GM19438 (cell line): Measurements from ENCODE around the gene C1orf74.
"Not testable (repeated sequence)": the region's sequence is repeated elsewhere in the genome, so short reads cannot be mapped to it uniquely, and the experiment has no call there.

Experiments used
- ATAC-seq: cut with Tn5 transposase; IDR thresholded peaks from one replicate; pipeline ENCODE4 v1.9.1; 2021; ENCODE audit warnings: low read depth; ENCODE audit not compliant: unreplicated experiment

Gene C1orf74

DNA sequence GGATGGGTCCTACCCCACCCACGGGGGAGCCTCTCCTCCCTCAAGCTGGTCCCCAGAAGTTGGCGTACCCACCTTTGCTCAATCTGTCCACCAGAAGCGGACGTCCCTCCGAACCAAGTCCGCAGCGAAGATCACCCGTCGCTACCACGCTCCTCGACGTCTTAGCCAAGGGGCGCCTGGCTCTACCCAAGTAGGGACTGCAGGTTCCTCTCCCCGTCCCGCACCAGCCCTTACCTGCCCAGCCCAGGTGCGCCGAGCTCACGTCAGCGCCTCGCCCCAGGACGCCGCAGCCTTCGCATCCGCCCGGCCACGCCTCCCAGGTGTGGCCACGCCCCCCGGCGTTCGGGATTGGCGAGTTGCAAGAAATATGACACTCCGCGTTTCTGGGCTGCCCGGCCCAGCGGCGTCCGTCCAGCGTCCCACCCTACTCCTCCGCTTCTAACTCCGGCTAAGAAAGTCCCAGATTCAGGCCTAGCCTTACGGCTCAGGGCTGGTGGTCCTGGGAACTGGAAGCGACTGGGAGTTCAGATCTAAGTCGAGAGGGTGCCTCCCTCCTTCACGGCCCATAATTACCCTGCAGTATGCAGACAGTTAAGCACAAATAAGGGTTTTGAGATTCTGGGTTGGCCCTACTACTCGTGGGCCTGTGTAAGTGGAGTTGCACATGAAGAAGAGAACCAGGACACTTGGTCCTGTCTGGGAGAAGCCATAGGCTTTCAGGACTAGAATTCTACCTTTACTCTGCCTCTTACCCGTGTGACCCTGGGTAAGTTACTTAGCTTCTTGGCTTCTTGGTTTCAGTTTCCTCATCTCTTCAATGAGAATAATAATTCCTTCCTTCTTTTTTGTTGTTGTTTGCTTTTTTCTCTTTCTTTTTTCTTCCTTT, 21.8 kb upstream of the C1orf74 start, which contains the start of gene IRF6:
Gene IRF6 (minus strand): TSS at position 268 of the 886 bp plus-strand sequence. CDS start 4,729 bp downstream, outside the sequence.
- peak; percentile 98 for ATAC-seq

DNA sequence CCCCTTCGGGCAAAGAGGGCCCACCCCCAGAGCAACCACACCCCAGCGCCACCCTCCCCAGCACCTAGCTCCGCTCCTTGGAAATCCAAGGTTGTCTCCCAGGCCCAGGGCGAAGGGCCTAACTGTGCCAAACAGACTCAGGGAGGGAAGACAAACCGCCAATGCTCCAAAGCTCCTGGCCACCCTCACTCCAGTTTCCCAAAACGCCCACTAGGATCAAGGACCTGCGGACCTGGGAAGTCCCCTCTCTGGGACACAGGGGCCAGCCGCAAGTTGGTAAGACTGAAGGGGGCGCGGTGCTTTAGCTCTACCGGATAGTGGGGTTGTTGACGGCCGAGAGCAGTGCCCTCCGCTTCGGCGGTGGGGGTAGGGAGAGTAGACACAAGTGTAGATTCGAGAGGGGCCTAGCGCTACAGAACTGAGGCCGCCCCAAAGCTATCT, 21.0 kb upstream of the C1orf74 start:
- no peak for ATAC-seq

GRCh38 chr1:209803568-209803967, 19.2 kb upstream of the C1orf74 start:
- ATAC-seq, result no peak

DNA sequence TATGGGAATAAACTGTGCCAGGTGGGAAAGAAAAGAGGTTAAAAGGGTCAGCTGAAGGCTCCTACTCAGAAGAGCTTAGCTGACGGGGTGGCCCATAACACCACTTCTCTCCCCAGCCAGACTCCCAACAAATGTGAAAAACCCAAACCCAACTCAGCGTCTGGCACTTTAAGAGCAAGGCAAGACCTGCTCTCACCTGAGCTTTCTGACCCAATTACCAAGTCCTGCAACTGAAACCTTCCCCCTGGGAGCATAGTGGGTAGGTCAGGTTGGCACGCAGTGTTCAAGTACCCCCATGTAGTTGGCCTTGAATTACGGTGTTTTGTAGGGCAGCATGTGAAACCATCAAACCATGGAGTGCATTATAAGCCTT, 18.4 kb upstream of the C1orf74 start:
- no peak for ATAC-seq

DNA sequence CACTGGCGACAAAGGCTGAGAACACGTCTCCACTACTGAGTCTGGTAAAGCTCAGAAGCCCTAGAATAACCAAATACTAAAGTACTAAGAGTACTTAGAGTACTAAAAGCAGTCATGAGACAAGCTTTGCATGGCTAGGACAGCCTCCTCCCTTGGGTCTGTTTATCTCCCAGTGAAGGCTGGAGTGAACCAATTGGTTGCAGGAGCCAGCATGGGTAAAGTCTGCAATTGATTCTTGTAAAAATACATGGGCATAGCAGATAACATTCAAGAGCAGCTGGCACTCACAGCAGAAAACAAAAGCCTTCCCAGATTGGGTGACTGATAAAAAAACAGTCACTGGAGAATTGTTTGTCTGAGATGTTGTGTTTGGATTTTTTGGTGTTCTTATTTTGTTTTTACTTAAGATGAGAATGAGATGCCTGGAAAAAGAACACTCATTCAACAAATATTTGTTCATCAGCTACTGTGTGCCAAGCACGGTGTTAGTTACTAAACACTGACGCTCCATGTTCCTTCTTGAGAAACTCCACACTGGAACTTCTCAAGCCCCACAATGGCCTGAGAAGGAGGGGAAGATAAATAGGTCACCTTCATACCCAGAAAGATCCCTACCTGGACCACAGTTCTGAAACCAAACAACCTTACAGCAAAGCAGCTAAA, 17.9 kb upstream of the C1orf74 start:
- ATAC-seq, result no peak

DNA sequence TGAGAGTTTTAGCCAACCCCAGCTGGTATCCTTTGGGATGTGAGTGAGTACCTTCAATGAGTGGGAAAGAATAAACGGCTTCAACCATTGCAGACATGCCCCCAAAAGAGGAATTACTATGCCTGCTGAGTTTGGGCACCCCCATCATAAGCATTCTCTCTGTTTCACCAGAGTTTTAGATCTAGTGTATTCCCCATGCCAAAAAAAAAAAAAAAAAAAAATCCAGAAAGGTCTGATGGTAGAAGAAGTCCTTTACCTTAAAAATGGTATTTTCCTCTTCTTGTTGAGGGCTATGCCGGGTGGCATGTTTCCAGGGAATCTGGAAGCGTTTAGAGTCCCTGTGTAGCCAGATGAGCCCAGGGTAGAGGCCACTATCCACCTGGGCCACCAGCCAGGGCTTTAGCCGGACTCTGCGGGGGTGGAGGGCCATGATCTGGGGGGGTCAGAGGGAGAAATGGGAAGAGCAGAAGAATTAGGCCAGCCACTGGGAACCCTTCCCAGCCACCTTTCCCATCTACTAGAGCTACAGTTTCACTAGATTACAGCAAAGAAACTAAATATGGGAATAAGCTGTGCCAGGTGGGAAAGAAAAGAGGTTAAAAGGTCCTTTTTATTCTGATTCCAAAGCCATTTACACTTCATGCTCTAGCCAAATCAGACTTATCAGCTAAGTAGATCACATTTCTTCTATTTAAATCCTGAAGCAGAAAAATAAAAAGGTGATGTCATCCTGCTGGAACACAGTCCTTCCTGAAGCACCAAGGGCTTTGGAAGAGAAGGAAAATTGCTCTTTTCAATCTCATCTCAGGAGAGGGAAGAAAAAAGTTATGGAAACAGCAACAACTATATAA, 16.9 kb upstream of the C1orf74 start:
- no peak for ATAC-seq

GRCh38 chr1:209797978-209798639, 13.8 kb upstream of the C1orf74 start:
- ATAC-seq, result no peak

GRCh38 chr1:209793711-209794110, 9.4 kb upstream of the C1orf74 start:
- not testable (repeated sequence) for ATAC-seq

GRCh38 chr1:209791920-209792319, 7.6 kb upstream of the C1orf74 start:
- ATAC-seq, result no peak

DNA sequence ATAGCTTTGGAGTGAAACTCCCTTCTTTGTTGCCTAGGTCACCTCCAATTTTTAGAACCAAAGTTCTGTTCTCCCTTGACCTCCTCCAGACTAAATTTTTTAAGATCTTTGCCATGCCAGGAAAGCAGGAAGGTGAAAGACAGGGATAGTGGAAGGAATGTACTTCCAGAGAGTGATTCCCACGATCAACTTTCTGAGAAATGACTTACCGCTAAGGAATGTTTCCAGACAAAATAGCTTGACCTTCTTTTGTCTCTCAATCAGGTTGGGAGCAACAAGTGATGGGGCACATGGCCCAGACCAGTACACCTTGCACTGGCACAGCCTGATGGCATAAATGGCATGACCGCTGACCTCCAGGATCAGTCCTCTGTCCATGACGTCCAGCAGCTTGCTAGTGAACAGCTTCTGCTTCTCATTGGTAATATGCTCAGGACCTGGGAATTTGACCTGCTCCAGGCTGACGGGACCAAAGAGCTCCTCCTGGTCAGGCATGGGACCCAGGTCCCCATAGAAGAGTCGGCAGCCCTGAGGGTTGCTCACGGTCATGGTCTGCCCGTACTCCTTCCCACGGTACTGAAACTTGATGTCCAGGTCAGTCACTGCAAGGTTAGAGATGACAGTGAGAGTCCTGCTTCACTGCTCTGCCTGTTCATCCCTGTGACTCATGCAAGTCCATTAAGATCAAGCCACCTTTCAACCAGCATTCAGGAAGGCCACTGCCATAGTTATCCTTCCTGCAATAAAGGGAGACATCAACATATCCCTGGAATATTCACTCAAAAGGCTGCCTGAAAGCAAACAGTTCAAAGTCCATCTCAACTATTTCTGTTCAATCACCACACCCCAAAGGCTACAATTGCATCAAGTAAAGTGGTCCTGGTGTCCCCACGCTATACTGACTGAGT, 6.2 kb upstream of the C1orf74 start:
- ATAC-seq, result no peak

DNA sequence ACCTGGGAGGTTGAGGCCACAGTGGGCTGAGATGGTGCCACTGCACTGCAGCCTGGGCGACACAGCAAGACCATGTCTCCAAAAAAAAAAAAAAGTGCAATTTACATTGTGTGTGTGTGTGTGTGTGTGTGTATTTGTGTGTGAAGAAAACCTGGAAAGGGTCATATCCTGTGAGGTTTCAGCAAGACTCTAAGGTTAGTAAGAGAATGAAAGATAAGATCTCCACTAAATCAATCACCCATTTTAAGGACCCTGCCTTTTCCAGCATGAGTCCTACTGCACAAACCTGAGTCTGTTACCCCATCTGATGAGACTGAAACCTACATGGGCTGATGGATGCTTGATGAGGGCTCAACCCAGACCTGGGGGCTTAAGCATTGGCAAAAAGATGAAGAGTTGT, 4.9 kb upstream of the C1orf74 start:
- ATAC-seq, result no peak

- ATAC-seq, result no peak
Observed at GRCh38 chr1:209787551-209787950, 3.2 kb upstream of the C1orf74 start.

DNA sequence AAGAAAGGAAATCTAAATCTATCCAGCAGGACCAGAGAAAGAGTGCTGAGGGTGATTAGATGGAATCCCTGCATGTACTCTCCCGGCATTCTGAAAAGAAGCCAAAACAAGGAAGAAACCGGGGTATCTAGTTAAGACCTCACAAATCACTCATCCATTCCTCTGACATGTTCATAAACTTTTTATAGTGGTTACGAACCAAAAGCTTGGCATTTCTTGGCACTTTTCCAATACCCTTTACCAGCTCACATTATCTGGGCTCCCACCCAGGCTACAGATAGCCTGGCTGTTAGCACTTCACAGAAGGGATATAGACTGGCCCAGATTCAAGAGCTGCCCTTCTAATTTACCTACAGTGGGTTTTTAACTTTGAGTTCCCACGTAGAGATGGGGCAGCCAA, 1.8 kb upstream of the C1orf74 start:
- ATAC-seq, result no peak

DNA sequence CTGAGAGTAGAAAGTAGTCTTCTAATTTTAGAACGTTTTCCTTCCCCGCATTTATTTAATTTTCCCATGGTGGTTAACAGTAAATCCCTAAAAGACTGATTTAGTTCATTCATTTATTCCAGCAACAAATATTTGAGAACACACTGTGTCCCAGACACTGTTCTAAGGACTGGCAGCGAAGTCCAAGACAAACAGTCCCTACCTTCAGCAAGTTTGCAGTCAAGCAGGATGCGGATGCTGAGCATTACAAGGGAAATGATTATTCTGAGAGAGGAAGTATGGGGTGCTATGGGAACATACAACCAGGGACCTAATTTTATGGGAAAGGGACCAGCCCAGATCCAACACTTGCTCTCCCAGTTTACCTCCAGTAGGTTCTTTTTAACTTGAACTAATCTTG, 1.2 kb upstream of the C1orf74 start:
- no peak for ATAC-seq

DNA sequence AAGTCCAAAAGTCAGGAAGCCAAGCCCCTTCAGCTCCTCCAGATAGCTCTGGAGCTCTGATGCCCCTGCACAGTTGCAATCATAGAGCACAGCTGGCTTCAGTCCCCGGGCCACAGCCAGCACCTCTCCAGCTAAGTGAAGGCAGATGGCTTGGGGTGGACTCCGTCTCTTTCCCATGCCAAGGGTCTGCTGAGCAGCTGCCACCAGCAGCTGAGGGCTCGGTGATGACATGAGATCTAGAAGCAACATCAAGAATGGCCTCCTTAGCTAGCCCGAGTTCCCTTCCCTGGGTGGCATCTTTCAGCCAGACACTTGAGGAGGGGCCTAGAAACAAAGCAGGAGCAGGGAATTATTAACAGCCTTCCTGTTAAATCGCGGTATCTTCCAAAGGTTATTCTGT, 973 bp downstream of the C1orf74 start:
- ATAC-seq, result no peak

GRCh38 chr1:209780268-209780667, 4.1 kb downstream of the C1orf74 start:
- ATAC-seq, result no peak

GRCh38 chr1:209778102-209778501, 6.3 kb downstream of the C1orf74 start:
- ATAC-seq, result no peak

DNA sequence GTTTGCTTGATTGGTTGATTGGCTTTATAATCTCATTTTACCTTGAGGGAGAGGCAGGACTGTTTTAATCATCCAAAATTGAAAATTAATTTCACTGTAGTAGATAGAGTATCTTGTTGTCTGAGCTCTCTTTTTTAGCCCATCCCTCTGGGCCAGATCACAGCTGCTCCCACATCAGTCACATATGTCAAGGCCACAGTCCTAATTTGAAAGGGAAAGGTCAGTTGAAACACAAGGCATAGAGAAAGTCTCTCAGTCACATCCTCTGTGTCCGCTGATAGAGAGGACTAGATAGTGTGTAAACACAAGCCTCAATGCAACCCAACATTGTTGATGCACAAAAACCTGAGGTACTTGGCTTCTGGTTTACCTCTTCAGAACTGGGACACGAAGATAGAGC, 6.8 kb downstream of the C1orf74 start:
- ATAC-seq, result no peak

- ATAC-seq, result no peak
Observed at GRCh38 chr1:209775678-209776077, 8.7 kb downstream of the C1orf74 start.
